Measurements from ENCODE around the gene COL23A1.

COL23A1 gene

DNA sequence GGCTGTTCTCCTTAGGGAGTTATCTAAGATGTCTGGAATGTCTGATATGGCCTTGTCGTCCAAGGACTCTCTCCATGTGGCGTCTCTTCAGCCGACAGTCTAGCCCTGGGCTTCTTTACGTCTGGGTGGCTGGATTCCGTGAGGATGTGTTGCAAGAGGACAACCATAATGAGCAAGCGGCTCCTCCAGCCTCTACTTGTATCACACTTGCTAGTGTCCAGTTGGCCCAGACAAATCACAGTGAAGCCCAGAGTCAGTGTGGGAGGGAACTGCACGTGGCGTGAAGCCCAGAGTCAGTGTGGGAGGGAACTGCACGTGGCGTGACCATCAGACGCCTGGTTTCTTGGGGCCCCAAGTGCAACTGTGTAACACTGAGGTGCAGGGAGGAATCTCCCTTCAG lies 61.1 kb downstream of the COL23A1 start:
- DNase-seq = no peak

GRCh38 chr5:178527458-178528307 lies 62.5 kb downstream of the COL23A1 start:
- no peak for DNase-seq

- no peak for DNase-seq
Measured at GRCh38 chr5:178526773-178527457, 63.3 kb downstream of the COL23A1 start.

GRCh38 chr5:178525906-178526732 lies 64.1 kb downstream of the COL23A1 start:
- DNase-seq = no peak

DNA sequence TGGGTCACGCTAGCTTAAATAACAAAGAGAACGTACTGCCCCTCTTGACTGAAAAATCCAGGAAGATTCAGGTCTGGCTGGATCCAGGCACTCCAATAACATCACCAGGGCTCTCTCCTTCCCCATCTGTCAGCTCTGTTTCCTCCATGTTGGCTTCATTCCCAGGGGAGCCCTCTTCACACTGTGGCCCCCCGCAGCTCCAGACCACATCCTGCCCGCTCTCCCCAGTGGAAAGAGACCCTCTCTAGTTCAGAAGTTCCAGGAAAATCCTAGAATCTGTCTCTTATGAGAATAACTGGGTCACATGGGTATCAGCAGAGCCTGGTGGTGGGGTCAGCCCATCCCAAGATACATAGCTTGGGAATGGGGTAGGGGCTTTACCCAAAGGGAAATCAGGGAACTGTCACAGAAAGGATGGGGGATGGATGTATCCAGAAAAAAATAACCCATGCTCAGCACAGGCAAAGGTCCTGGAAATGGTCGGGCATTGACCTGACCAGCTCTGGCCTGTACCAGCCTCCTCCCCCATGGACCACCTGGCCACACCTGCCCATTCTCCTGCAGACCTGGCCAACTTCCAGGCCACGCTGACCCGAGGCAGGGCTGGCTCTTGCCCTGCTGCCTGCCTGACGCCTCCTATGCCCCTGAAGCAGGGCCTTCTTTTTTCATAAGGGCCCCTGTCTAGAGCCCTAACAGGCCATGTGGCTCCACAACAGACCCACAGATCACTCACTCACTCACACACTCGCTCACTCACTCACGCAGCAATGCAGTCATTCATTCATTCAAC lies 65.9 kb downstream of the COL23A1 start:
- DNase-seq = no peak

GRCh38 chr5:178522361-178522760 lies 67.8 kb downstream of the COL23A1 start:
- DNase-seq = no peak

DNA sequence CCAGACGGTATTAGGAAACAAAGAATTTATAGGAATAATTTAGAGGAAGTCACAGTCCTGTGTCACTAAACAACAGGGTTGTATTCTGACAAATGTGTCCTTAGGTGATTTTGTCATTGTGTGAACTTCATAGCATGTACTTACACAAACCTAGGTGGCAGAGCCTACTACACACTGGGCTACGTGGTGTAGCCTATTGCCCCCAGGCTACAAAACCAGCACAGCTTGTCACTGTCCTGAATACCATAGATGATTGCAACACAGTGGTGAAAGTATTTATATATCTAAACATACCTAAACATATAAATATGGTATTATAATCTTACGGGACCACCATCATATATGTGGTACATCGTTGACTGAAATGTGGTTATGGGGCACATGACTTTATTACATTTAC lies 69.3 kb downstream of the COL23A1 start:
- DNase-seq = no peak

- no peak for DNase-seq
Measured at GRCh38 chr5:178519804-178520203, 70.4 kb downstream of the COL23A1 start.

DNA sequence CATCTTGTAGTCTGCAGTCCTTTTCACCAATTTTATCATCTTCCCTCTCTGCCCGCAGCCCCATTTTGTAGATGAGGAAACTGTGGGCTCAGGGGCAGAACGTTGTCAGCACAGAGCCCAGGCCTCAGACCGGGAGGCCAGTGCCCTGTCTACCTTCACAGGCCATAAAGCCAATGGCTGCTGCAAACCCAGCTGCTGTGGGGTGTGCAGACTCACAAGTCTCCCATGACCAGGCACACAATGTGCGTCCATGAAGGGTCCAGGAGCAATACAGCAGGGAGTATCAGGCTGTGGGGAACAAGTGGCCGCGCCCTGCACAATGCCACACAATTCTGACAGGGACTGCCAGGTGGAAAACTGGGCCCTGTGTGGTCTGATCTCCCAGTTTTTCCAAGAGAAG lies 71.0 kb downstream of the COL23A1 start:
- DNase-seq = no peak

GRCh38 chr5:178516504-178517235 lies 73.5 kb downstream of the COL23A1 start:
- DNase-seq = no peak

DNA sequence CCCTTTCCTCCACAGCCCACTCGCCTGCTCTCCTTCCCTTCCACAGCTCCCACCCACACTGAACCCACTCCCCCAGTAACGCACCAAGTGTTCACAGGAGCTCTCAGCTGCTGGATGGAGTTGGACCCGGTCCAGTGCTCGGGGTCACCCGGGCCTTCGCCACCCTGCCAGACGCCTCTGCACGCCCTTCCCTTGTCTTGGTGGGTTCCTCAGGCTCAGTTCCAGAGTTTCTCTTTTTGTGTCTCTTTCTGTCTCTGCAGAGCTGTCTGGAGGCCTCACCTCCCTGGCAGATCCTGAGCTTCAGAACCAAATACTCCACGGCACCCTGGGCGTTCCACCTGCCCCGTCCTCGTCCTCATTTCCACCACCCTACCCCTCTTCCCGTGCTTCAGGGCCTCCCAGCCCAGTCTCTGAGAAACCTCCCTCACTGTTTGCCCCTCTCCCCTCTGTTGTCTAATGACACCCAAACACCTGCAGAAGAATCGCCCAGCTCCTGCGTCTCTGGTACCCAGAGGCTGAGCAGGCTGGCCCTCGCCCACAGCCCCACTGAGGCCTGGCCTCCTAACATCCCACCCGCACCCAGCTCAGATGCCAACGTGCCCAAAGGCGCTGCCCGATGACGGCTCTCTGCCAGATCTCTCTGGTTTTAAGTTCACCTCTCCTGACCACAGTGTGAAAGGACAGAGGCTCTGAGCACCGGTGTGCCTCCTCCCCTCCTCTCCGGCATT lies 74.3 kb downstream of the COL23A1 start:
- no peak for DNase-seq

DNA sequence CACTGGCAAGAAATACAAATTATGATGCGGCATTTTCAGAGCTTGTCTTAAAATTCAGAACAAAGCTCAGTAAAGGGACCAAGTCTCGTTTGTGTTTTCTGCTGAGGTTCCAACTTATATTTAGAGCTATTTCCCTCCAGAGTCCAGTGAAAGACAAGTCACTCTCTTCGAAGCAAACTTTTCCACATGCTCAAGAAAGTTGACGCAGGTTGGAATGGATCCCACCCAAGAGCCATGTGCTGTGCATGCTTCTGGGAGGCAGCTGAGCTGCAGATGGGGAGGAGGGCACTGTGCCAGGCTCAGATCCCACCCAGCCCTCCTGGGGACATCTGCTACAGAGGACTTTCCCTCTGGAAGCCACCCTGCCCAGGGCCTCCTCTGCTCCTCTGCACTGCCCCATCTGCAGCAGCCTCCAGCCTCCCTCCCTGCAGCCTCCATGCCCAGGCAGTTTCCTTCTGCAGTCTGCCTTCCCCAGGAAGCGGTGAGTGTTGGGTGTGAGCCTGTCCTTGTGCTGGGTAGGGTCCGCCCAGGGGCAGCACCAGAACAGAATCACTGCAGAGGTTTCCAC lies 75.3 kb downstream of the COL23A1 start:
- no peak for DNase-seq

DNA sequence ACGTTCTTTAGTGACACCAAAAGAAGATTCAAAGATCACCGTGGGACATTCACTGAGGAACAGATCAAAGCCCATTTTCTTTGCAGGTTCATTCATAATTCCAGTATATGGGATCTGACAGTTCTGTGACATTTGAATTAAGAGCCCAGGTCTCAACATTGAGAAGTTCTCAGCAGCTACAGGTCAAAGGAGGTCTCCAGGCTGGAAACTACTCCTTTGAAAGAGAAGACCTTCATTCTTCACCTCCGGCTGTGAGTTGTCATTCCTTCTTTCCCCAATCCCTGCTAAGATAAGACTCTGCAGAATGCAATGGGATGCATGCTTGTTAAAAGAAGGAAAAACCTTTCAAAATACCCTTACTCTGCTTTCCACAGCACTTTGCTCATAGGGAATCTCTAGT lies 79.0 kb downstream of the COL23A1 start:
- no peak for DNase-seq

DNA sequence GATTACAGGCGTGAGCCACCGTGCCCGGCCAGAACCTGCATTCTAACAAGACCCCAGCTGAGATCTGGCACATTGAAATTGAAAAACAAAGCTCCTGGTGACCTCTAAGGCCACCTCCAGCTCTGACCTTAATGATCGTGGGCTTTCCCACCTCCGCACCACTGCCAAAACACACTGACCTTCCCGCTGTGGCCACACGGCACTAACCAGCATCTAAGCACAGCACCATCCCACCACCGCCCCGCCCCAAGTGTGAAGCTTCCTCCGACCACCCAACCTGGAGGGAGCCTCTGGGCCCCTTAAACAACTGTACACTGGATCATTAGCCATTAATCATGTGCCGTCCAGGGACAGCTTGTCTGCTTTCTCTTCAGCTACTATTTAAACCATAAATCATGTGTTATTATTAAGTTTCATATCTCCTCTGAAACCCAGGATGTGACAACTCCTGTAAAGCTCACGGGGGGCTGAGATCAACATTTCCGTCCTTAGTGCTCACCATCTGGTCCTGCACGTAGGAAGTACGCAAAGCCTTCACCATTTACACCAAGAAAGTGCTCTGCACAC lies 80.6 kb downstream of the COL23A1 start:
- no peak for DNase-seq

DNA sequence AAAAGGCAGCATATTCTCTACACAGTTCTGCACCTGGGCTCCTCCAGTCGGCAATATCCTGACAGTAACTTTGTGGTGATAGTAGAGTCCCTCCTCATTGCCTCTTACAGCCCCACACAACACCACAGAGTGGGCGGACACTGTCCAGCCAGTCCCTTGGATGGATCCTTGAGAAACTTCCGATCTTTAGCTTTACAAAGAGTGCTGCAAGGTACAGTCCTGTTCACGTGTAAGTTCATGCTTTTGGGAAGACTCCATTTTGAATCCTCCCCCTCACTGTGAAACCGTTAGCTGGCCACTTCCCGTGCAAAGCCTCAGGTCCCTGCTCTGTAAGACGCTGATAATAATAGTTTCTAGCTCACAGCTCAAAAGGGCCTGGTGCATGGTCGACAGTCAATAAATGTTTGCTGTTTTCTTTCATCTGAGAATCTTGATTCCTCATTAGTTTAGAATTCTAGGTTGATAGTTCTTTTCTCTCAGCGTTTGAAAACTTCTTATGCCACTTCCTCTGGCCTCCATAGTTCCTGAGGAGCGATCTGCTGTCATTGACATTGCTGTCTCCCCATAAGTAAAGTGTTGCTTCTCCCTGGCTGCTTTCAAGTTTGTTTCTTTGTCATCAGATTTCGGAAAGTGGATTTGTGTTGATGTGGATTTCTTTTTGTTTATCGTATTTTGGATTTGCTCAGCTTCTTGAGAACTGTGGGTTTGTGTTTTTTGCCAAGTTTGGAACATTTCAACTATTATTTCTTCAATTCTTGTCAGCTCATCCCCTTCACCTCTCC lies 82.9 kb downstream of the COL23A1 start:
- no peak for DNase-seq

- no peak for DNase-seq
Measured at GRCh38 chr5:178505639-178506407, 84.4 kb downstream of the COL23A1 start.

DNA sequence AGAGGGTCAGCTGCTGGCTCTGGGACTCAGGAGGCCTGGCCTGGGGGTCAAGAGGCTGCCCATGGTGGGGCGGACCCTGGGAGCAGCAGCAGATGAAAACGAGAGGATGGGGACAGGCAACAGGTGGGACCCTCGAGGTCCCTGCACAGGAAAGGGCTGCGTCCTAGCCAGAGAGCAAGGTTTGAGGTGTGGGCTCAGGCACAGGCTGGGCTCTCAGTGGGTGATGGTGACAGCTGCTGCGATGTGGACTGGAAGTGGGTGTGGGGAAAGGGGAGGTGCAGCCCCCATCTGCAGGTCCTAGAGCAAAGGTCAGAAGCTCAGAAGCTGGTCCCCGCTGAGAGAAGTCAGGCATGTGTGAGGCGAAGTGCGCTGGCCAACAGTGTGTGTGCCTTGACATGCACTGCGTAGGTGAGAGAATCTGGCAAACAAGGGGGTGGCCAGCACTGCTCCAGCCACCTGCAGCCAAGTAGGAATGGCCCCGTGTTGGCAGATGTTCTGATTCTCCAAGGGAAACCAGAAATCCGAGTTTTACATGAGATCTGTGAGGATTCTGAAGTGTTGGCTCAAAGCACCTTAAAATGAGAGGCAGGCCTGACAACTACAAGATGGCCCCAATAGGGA lies 85.7 kb downstream of the COL23A1 start:
- DNase-seq = no peak

DNA sequence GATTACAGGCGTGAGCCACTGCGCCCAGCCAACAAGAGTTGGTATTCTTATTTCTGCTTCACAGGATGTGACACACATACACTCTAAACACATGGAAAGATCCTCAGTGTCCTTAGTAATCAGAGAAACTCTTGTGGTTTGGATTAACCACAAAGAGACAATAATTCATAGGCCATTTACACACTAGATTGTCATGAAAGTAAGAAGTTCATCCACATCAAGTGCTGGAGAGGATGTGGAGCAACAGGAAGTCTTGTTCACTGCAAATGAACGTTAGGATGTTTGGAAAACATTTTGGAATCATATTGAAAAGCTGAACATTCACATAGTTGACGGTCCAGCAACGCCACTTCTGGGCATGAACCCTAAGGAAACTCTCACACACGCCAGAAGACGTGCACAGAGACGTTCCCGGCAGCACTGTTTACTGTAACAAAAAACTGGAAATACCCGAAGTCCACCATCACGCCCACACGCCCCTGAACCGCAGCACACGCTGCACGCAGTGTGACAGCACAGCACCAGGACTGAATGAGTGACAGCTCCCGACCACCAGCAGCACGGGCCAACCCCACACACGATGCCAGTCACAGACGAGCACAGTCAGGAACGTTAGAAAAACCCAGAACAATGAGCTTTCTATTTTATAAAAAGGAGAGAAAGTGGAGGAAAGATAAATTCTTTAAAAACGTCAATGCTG lies 87.6 kb downstream of the COL23A1 start:
- no peak for DNase-seq

Data from COR-L47 (cell line).